ENCODE measurements around the gene SNX32.

Gene SNX32

GRCh38 chr11:65870706-65871681, 37.2 kb downstream of the SNX32 start:
- Histone ChIP-seq H3K4me1 (ENCODE audit: control insufficient read depth, low read length) (peaks cover 37% of the 10 kb centered on the region), H3K27me3 (ENCODE audit: control insufficient read depth, low read length) (peaks cover 20% of the 10 kb centered on the region), H3K36me3 (ENCODE audit: control insufficient read depth, low read length) (peaks cover 10% of the 10 kb centered on the region), H3F3A (ENCODE audit: control insufficient read depth, insufficient read depth) (peaks cover 12% of the 10 kb centered on the region; the same call in 1 of the 2 replicates), H3K9me2 (replicated peaks; ENCODE audit: control insufficient read depth, low read length) (no peaks in the 10 kb centered on the region), H3K9me3 (ENCODE audit: control insufficient read depth, insufficient read depth, low read length) (no peaks in the 10 kb centered on the region), H3K4me2 (ENCODE audit: low read length) (peak overlapping the region; percentile 29), H3K4me3 (ENCODE audit: low read length) (no peak overlapping the region), H3K79me2 (ENCODE audit: control insufficient read depth, low read length) (no peaks in the 10 kb centered on the region), H4K20me1 (ENCODE audit: control insufficient read depth, insufficient read depth, low read depth, low read length) (no peaks in the 10 kb centered on the region; the same call in 1 of the 2 replicates), H3K27ac (ENCODE audit: low read depth, low read length) (no peak overlapping the region)
- TF ChIP-seq CTCF (IDR thresholded peaks at IDR 0.05; ENCODE audit: low read depth, low read length, poor library complexity, severe bottlenecking) (no peak), EZH2phosphoT487 (IDR thresholded peaks at IDR 0.05; ENCODE audit: borderline replicate concordance, low read length) (no peak)

- no peak for TF ChIP-seq CTCF (IDR thresholded peaks at IDR 0.05; ENCODE audit: low read depth, low read length, poor library complexity, severe bottlenecking)
- TF ChIP-seq EZH2phosphoT487 (IDR thresholded peaks at IDR 0.05; ENCODE audit: borderline replicate concordance, low read length) = no peak
- Histone ChIP-seq H3K4me1 (ENCODE audit: control insufficient read depth, low read length) (peaks cover 37% of the 10 kb centered on the region), H3F3A (ENCODE audit: control insufficient read depth, insufficient read depth) (0 out of 2 replicates have a peak, but pooled peaks cover 6% of the 10 kb centered on the region), H3K4me3 (ENCODE audit: low read length) (no peak overlapping the region), H3K9me2 (replicated peaks; ENCODE audit: control insufficient read depth, low read length) (no peaks in the 10 kb centered on the region), H3K36me3 (ENCODE audit: control insufficient read depth, low read length) (peaks cover 4% of the 10 kb centered on the region), H3K27me3 (ENCODE audit: control insufficient read depth, low read length) (peaks cover 20% of the 10 kb centered on the region), H3K9me3 (ENCODE audit: control insufficient read depth, insufficient read depth, low read length) (no peaks in the 10 kb centered on the region), H4K20me1 (ENCODE audit: control insufficient read depth, insufficient read depth, low read depth, low read length) (no peaks in the 10 kb centered on the region; the same call in 1 of the 2 replicates), H3K4me2 (ENCODE audit: low read length) (no peak overlapping the region), H3K79me2 (ENCODE audit: control insufficient read depth, low read length) (no peaks in the 10 kb centered on the region), H3K27ac (ENCODE audit: low read depth, low read length) (no peak overlapping the region)
These were observed 38.2 kb downstream of the SNX32 start for GRCh38 chr11:65871811-65872548.

GRCh38 chr11:65872586-65873317, 39.0 kb downstream of the SNX32 start, which contains the start of gene EFEMP2:
TSS of gene EFEMP2 (minus strand) at chr11:65872800. CDS start at chr11:65872354, 446 bp downstream.
- peak within 1 kb of the TSS; percentile 72 for H3K4me3 ChIP-seq (ENCODE audit: low read length)
- no peaks in the 10 kb centered on the region for H3K79me2 ChIP-seq (ENCODE audit: control insufficient read depth, low read length)
- TF ChIP-seq EZH2phosphoT487 (IDR thresholded peaks at IDR 0.05; ENCODE audit: borderline replicate concordance, low read length) (no peak; the same call in 1 of the 2 replicates), CTCF (IDR thresholded peaks at IDR 0.05; ENCODE audit: low read depth, low read length, poor library complexity, severe bottlenecking) (no peak)

More at GRCh38 chr11:65872586-65873317, 39.0 kb downstream of the SNX32 start, which contains the start of gene EFEMP2:
- Histone ChIP-seq H3K9me2 (replicated peaks; ENCODE audit: control insufficient read depth, low read length) (no peaks in the 10 kb centered on the region), H3K27ac (ENCODE audit: low read depth, low read length) (no peak within 1 kb of the TSS), H3F3A (ENCODE audit: control insufficient read depth, insufficient read depth) (0 out of 2 replicates have a peak, but pooled peaks cover 6% of the 10 kb centered on the region), H3K9me3 (ENCODE audit: control insufficient read depth, insufficient read depth, low read length) (no peaks in the 10 kb centered on the region), H3K4me2 (ENCODE audit: low read length) (peak within 1 kb of the TSS; percentile 86), H3K4me1 (ENCODE audit: control insufficient read depth, low read length) (peaks cover 31% of the 10 kb centered on the region), H3K27me3 (ENCODE audit: control insufficient read depth, low read length) (peaks cover 20% of the 10 kb centered on the region), H4K20me1 (ENCODE audit: control insufficient read depth, insufficient read depth, low read depth, low read length) (no peaks in the 10 kb centered on the region; the same call in 1 of the 2 replicates), H3K36me3 (ENCODE audit: control insufficient read depth, low read length) (no peaks in the 10 kb centered on the region)
